ENCODE measurements around the gene FBXO3.

FBXO3 gene

DNA sequence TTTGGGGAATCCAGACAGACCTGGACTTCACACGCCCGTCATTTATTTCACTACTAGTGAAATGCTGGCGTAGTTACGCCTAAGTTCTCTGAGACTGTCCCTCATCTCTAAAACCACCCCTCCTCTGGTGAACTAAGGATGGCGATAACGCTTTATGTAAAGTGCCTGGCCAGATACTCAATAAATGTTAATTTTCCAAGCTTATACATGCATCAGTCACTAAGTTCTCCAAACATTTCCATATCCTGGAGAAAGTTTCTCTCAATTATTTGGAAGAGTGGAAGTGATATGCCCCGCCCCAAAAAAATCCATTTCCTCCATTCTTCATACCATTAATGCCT, 1.1 kb upstream of the FBXO3 start:
- no peak overlapping the region for H3K4me3 ChIP-seq (ENCODE audit: low read depth, low read length)
- no peak for DNase-seq (ENCODE audit: low read depth)
- TF ChIP-seq, protein P1, sequence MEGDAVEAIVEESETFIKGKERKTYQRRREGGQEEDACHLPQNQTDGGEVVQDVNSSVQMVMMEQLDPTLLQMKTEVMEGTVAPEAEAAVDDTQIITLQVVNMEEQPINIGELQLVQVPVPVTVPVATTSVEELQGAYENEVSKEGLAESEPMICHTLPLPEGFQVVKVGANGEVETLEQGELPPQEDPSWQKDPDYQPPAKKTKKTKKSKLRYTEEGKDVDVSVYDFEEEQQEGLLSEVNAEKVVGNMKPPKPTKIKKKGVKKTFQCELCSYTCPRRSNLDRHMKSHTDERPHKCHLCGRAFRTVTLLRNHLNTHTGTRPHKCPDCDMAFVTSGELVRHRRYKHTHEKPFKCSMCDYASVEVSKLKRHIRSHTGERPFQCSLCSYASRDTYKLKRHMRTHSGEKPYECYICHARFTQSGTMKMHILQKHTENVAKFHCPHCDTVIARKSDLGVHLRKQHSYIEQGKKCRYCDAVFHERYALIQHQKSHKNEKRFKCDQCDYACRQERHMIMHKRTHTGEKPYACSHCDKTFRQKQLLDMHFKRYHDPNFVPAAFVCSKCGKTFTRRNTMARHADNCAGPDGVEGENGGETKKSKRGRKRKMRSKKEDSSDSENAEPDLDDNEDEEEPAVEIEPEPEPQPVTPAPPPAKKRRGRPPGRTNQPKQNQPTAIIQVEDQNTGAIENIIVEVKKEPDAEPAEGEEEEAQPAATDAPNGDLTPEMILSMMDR (IDR thresholded peaks at IDR 0.05; ENCODE audit: low read depth, low read length), result no peak
- TF ChIP-seq, protein P2, sequence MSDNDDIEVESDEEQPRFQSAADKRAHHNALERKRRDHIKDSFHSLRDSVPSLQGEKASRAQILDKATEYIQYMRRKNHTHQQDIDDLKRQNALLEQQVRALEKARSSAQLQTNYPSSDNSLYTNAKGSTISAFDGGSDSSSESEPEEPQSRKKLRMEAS (IDR thresholded peaks at IDR 0.05; ENCODE audit: low read depth, low read length), result no peak
- TF ChIP-seq MYC (IDR thresholded peaks at IDR 0.05; ENCODE audit: low read depth, low read length) (no peak), POLR2A (IDR thresholded peaks at IDR 0.05; ENCODE audit: extremely low read depth, insufficient read length) (no peak)

DNA sequence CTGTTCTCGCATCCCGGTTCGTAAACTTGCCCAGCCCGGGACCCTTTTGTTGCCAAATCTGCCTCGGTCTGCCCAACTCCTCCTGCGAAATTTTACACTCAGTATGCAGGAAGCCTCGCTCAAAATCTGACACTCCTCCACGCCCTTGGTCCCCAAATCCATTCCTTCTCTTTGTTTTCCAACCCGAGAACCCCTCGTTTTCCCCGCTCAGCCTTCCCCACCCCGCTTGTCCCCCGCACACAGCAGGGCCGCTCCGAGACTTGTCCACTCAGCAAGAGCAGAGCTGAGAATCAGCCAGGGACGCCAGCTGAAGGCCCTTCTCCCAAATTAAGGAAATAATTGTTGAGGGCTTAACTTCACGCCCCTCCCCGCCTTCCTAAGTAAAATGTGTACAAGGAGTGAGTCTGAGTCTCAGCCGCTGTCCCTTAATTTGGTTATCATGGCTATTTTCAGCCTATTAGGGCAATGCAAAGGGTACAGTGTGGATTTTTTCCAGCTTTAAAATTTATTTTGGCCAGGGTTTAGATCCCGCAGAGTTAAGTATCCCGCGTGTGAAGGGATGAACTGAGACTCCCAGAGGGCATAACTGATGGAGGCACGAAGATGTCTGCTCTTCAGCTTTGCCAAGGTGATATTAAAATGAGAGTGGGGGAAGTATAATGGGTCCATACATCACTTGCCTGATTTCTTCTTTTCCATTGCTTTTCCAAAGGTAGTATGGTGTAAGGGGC, 581 bp upstream of the FBXO3 start:
- H3K4me3 ChIP-seq (ENCODE audit: low read depth, low read length), result peak overlapping the region; percentile 55
- no peak for TF ChIP-seq MYC (IDR thresholded peaks at IDR 0.05; ENCODE audit: low read depth, low read length)
- no peak for DNase-seq (ENCODE audit: low read depth)

DNA sequence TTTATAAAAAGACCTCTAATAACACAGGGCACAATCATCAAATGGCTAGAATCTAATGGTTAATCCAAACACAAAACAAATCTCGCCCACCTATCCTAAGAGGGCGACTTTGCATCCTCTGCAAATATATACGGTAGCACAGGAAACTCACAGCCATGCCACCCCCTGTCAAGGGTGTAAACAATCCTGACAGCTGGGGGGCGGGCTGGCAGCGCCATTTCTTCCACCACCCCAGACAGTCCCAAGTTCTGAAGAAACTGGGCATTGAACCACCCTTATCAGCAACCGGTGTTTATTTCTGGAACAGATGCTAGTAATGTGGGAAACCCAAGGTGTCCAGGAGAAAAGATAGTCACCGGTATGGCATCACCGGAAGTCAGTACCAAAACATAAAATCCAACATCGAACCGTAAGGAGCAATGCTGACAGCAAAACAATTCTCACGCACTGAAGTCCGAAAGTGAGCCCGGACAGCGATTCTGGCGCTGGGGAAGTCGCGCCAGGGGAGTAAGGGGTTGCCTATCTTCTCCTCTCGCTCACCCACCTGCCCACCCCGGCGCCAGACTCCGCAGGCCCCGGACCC, 825 bp downstream of the FBXO3 start:
- TF ChIP-seq, protein P2 (IDR thresholded peaks at IDR 0.05; ENCODE audit: low read depth, low read length), result 0 out of 2 replicates have a peak, but pooled peaks have one; percentile 4
- TF ChIP-seq, protein P1 (IDR thresholded peaks at IDR 0.05; ENCODE audit: low read depth, low read length), result no peak
- TF ChIP-seq POLR2A (IDR thresholded peaks at IDR 0.05; ENCODE audit: extremely low read depth, insufficient read length), result no peak
- no peak for TF ChIP-seq MYC (IDR thresholded peaks at IDR 0.05; ENCODE audit: low read depth, low read length)
- no peak for DNase-seq (ENCODE audit: low read depth)

DNA sequence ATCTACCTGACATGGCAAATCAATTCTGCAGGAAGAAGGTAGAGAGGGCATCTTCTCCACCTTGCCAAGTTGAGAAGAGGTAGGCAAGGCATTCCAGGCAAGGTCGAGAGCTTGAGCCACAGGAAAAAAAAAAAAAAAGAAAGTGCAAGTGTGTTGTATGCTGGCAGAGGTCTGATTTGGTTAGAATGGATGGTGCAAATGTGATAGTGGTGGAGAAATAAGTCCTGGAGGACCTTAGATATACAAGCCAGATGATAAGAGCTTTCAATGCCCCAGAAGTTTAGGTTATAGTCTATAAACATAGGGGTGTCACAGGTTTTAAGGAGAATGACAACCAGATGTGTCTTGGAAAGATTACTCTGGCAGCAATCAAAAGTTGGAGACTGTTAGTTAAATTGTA, 1.4 kb downstream of the FBXO3 start:
- TF ChIP-seq POLR2A (IDR thresholded peaks at IDR 0.05; ENCODE audit: extremely low read depth, insufficient read length) (no peak), MYC (IDR thresholded peaks at IDR 0.05; ENCODE audit: low read depth, low read length) (no peak)
- TF ChIP-seq, protein P2 (IDR thresholded peaks at IDR 0.05; ENCODE audit: low read depth, low read length), result no peak
- TF ChIP-seq, protein P1 (IDR thresholded peaks at IDR 0.05; ENCODE audit: low read depth, low read length), result no peak
- DNase-seq (ENCODE audit: low read depth), result no peak
- no peak overlapping the region for H3K4me3 ChIP-seq (ENCODE audit: low read depth, low read length)

More for the DNA sequence above, 825 bp downstream of the FBXO3 start:
- H3K4me3 ChIP-seq (ENCODE audit: low read depth, low read length), result peak overlapping the region; percentile 74

DNA sequence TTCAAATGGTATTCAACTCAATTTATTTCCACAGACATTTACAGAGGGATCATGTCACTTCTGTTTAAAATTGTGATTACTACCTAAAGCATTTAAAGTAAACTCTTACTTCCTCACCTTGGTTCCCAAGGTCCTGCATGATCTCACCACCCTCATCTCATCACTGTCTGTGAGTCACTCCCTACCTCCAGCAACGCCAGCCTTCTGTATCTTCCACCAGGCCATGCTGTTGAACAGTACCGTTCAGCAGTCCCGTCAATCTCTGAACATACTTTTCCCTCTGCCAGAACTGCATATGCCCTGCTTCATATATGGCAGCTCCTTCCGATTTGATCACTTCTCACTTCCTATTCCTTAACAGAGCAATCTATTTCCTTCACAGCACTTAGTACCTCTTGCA, 2.0 kb downstream of the FBXO3 start:
- H3K4me3 ChIP-seq (ENCODE audit: low read depth, low read length), result no peak overlapping the region
- no peak for DNase-seq (ENCODE audit: low read depth)
- TF ChIP-seq POLR2A (IDR thresholded peaks at IDR 0.05; ENCODE audit: extremely low read depth, insufficient read length) (no peak), MYC (IDR thresholded peaks at IDR 0.05; ENCODE audit: low read depth, low read length) (no peak)
- TF ChIP-seq, protein P2 (IDR thresholded peaks at IDR 0.05; ENCODE audit: low read depth, low read length), result no peak
- TF ChIP-seq, protein P1 (IDR thresholded peaks at IDR 0.05; ENCODE audit: low read depth, low read length), result no peak

DNA sequence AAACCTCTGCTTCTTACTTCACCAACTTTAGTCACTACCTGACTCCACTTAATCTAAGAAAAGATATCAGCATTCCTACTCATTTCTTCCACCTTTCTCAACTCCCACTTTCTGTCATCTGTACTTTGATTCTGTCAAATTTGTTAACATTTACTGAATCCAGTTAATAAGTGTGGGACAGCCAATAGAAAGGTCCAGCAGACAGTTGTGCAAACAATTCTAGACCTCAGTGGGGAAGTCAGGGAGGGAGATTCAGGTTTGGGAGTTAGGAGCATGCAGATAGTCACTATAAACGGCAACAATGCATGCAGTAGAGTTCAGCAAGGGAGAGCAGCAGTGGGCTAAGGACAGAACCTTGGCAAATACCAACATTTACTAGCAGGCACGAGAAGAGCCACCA, 4.1 kb downstream of the FBXO3 start:
- no peak for TF ChIP-seq MYC (IDR thresholded peaks at IDR 0.05; ENCODE audit: low read depth, low read length)
- TF ChIP-seq, protein P1 (IDR thresholded peaks at IDR 0.05; ENCODE audit: low read depth, low read length), result no peak
- TF ChIP-seq, protein P2 (IDR thresholded peaks at IDR 0.05; ENCODE audit: low read depth, low read length), result no peak
- no peak for TF ChIP-seq POLR2A (IDR thresholded peaks at IDR 0.05; ENCODE audit: extremely low read depth, insufficient read length)
- DNase-seq (ENCODE audit: low read depth), result no peak
- no peak overlapping the region for H3K4me3 ChIP-seq (ENCODE audit: low read depth, low read length)
